GM18498 (cell line): Measurements from ENCODE around the gene AMFR.

ENCODE experiments used
- ATAC-seq: cut with Tn5 transposase; IDR thresholded peaks from one replicate; pipeline ENCODE4 v1.9.1; 2021; ENCODE audit warnings: mild to moderate bottlenecking, moderate library complexity; ENCODE audit not compliant: unreplicated experiment

The AMFR gene

GRCh38 chr16:56336711-56337110 lies 88.6 kb downstream of the AMFR start:
- ATAC-seq = no peak

- ATAC-seq = no peak
These were observed 89.2 kb downstream of the AMFR start for GRCh38 chr16:56336071-56336688.

- ATAC-seq = no peak
These were observed 90.6 kb downstream of the AMFR start for GRCh38 chr16:56334761-56335160.

- ATAC-seq = no peak
These were observed 92.8 kb downstream of the AMFR start for GRCh38 chr16:56332464-56333079.

DNA sequence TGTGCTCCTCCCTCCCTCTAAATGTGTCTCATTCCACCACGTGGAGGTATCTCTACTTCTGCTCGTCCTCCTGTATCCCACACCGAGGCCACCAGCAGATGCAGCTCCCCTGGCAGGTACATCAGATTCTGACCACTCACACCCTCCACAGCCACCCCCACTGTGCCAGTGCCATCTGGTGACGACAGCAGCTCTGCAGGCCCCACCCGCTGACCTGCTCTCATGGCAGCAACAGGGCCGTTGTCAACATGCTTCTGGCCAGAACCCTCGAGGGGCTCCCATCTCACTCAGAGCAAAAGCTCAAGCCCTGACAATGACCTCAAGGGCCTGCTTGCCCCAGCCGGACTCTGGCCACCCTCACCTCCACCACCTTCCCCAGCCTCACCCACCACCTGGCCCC lies 93.4 kb downstream of the AMFR start:
- no peak for ATAC-seq

DNA sequence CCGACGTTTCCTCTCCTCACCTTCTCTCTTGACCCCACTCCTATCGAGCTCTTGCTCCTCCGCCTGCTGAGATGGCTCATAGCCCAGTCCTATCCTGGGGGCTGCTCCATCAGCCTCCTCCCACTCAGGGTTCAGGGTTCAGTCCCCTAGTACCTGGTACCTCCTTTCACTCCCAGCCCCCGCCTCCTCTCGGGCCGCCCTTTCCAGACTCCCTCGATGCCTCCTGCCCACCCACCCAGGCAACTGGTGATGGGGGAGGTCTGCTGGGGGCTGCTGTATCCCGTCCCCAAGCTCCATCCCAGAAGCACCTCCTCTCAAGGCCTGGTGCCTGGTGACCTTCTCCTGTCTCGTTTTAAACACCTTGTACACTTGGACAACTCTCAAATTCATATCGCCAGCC lies 93.9 kb downstream of the AMFR start:
- no peak for ATAC-seq

DNA sequence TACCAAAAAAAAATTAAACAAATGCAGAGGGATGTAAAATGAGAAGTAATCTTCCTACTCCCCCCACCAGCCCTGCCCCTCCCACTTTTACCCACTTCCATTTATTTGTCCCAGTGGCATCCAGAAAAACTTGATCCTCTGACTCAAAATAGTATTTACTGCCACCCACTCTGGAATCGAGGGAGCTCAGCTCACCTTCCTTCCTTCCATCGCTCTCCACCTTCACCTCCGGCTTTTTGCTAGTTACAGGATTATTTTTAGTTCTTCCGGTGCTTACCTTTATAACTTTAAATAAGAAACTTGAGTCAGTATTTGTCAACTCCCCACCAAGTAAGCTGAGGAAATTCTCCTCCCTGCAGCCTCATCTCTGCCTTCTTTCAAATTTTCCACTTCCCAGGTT lies 94.9 kb downstream of the AMFR start:
- ATAC-seq = no peak

- no peak for ATAC-seq
These were observed 95.5 kb downstream of the AMFR start for GRCh38 chr16:56329887-56330286.

GRCh38 chr16:56328276-56329022 lies 96.9 kb downstream of the AMFR start:
- ATAC-seq = no peak

DNA sequence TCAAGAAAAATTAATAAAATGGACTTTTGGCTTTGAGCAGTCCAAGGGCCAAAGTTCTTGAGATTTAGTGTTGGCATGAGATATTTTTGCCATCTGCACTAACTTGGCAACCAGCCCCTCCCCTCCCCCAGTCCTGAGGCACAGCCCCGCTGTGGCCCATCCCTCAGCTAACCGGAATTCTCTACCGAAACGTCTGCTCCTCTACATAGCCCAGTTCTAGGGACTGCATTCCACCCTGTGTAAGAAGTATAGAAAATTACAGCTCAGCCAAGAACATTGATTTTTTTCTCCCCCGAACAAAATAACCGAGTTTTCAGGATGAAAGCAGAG lies 97.5 kb downstream of the AMFR start:
- ATAC-seq = no peak

- no peak for ATAC-seq
These were observed 98.0 kb downstream of the AMFR start for GRCh38 chr16:56327071-56327928.

DNA sequence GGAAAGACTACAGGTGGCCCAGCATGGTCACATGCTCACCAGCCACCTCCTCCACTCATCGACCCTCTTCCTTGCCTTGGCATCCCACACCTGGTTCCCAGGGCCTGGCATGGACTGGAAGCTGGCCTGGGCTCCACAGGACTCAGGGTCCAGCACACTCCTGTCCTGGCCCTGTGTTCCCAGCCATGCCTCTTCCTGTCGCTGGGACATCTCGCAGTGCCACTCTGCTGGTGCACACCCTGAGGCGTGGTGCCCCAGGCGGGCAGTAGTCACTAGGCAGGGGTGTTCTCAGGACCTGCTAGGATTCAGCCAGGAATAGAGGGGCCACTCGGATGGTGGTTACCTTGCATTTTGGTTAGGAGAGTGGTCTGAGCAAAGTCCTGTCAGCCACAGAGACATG lies 99.4 kb downstream of the AMFR start:
- no peak for ATAC-seq

DNA sequence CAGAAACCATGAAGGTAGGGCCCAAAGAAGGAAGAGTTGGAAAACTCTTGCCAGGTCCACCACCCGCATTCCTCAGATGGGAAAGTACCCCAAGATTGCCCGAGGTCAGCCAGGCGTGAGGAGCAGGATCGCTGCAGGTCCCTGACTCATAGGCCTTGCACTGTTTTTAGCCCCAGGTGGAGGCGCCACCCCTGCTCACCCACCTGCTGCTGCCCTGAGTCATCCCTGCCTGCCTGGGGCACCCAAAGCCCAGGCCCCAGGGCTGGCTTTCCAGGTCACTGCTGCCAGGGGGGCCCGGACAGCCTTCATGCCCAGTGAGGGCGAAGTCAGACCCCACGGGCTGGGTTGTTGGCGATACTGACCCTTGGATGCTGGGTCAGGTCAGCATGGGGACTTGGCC lies 100.9 kb downstream of the AMFR start:
- no peak for ATAC-seq

- no peak for ATAC-seq
These were observed 103.8 kb downstream of the AMFR start for GRCh38 chr16:56321571-56321970.

DNA sequence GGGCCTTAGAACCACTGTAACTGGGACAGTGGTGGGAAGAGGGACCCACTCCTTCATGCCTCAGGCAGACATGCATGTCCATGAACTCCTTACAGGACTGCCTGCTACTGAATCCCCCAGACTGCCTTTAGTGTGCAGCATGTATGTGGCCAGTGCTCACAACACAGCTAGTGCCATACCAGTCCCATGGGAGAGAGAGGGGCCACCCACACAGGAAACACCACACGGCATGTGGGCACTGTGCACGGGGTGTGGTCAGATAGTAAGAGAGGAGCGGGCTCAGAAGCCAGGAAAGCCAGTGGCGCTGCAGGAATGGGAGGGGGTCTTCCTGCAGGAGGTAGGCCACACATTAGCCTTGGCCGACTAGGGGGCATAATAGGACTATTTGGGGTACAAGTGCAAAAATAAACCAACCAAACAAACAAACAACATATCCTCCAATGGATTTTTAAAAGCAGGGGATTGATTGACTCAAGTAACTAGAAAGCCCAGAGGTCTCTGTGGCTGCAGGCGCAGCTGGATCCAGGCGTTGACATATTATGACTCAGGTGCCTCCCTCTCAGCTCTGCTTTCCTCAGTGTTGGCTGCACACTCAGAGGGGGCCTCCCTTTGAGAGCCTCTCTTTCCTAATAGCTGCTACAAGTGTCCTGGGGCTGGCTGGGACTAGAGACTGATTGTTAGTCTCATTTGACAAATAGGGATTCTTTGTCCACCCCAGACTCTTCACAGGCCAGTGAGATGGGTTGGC lies 104.4 kb downstream of the AMFR start:
- no peak for ATAC-seq

DNA sequence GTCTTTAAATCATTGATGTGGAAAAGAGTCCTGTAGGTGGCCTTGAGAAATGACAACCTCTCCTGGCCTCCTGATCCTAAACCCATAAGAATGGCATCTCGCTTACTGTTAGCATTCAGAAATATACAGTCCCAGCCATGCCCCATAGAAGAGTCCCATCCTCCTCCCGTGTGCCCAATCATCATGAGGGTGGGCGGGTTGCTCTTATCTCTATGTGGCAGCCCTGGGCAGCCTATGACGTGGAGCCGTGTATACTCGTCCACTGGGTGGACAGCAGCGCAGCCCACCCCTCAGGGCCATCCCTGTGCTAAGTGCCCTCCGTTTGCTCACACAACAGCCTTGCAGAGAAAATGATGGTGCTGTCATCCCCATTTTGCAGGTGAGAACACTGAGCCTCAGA lies 105.3 kb downstream of the AMFR start:
- ATAC-seq = no peak

DNA sequence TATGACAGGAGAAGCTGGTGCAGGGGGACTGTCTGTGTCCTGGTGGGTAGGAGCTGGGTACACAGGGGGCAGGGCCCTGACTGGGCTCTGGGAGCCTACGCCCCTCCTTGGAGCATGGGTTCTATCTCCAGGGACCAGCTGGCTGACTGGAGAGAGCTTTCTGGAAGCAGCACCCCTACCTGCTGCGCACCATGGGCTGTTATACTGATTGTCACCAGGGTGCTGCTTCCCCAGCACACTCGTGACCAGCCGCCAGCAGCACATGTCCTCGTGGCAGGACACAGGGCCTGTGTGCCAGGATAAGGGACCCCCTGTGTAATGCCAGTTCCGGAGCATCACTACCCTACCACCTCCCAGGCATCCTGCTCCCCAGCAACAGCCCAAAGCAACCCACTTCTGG lies 106.0 kb downstream of the AMFR start:
- ATAC-seq = no peak

GRCh38 chr16:56318827-56319140 lies 106.6 kb downstream of the AMFR start:
- no peak for ATAC-seq

- peak; percentile 95 for ATAC-seq
These were observed 107.1 kb downstream of the AMFR start for GRCh38 chr16:56317998-56318826.

DNA sequence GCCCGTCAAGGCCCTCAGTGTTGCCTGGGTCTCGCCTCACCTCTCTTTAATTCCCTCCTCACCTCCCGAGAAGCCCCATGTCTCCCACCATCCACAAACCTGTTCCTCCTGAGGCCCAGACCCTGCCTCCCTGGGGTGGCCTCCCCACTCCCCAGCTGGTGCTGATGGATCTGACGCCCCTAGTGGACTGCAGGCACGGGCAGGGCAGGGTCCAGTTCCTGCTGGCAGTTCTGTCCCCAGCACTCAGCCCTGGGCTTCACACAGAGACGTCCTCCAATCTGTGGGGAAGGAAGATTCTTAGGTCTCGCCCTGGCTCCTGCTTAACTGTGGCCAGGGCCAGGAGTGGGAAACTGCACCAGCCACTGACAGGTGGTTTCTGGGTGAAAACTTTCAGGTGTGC lies 108.8 kb downstream of the AMFR start:
- no peak for ATAC-seq
